ENCODE measurements around the gene PIMREG. TPM values are rescaled to one million over a fixed set of nuclear protein-coding genes. Genes with fewer than 3 reads are reported as not detected.

Gene PIMREG
- polyA plus RNA-seq, 2 of the 4 experiments (the other 2 are of a cell fraction): 26.3 to 28.9 TPM

DNA sequence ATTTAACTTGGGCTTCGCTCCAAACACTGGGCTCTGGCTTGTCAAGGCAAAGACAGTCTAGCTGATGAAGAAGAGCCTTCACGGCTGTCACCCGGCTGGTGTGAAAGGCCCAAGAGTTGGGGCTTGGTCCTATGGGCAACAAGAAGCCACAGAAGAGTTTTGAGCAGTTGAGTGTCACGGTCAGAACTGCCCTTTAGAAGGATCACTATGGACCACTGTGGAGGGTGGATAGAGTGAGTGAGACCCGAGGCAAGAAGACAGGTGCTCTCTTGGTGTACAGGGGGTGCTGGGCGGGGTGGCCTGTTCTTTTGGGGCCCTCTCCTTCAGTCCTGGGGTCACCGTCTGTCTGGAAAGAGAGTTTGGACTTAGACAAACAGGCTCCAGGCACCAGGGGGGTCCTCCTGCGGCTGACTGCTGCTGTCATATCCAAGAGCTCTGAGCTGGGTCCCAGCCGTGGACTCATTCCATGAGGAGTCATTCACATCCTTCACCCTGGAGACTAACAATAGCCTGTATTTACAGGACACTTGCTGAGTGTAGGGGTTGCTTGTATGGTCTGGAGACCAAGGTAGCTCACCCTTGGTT, 2.4 kb downstream of the PIMREG start:
- H3K4me2 ChIP-seq: no peak overlapping the region
- H3K4me3 ChIP-seq: no peak overlapping the region
- H3K9me3 ChIP-seq: no peaks in the 10 kb centered on the region
- CTCF ChIA-PET: interaction anchor here (1.0 to 4.7 kb wide), 5 partner anchors 11 to 576 kb away, joined by 3 to 28 read pairs (median 7); partner anchors contain the start of genes AIPL1 and BCL6B
- whole genome bisulfite sequencing (ENCODE audit: missing lambda C conversion rate): 82% methylated on average over 9 of the region's 9 CpGs
- peaks cover 5% of the 10 kb centered on the region; the same call in 1 of the 3 replicates for H3K4me1 ChIP-seq
- POLR2A ChIA-PET: no interaction called here
- no peak for TF ChIP-seq ZFP36 (IDR thresholded peaks at IDR 0.05; ENCODE audit: borderline replicate concordance, partially characterized antibody)
- no peak for TF ChIP-seq BHLHE40 (IDR thresholded peaks at IDR 0.05; ENCODE audit: low read depth, low read length)
- TF ChIP-seq SREBF2 (IDR thresholded peaks at IDR 0.05): no peak
- no peak for TF ChIP-seq EHMT2 (IDR thresholded peaks at IDR 0.05; ENCODE audit: low read depth)
- no peak for TF ChIP-seq RCOR1 (IDR thresholded peaks at IDR 0.05; ENCODE audit: low read depth, low read length)
- no peak for TF ChIP-seq MAZ (IDR thresholded peaks at IDR 0.05; ENCODE audit: borderline replicate concordance, low read depth, low read length)
- no peak for TF ChIP-seq RNF2 (IDR thresholded peaks at IDR 0.05; ENCODE audit: borderline replicate concordance, low read depth)
- TF ChIP-seq, protein P1, sequence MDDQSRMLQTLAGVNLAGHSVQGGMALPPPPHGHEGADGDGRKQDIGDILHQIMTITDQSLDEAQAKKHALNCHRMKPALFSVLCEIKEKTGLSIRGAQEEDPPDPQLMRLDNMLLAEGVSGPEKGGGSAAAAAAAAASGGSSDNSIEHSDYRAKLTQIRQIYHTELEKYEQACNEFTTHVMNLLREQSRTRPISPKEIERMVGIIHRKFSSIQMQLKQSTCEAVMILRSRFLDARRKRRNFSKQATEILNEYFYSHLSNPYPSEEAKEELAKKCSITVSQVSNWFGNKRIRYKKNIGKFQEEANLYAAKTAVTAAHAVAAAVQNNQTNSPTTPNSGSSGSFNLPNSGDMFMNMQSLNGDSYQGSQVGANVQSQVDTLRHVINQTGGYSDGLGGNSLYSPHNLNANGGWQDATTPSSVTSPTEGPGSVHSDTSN (IDR thresholded peaks at IDR 0.05): no peak
- no peak for TF ChIP-seq CBX8 (IDR thresholded peaks at IDR 0.05)
- DNase-seq (ENCODE audit: low read depth in 1 of 2, low spot score in 1 of 2) (no peak), FAIRE-seq (no peak), ATAC-seq (no peak)
- no peak overlapping the region for H3K27ac ChIP-seq

DNA sequence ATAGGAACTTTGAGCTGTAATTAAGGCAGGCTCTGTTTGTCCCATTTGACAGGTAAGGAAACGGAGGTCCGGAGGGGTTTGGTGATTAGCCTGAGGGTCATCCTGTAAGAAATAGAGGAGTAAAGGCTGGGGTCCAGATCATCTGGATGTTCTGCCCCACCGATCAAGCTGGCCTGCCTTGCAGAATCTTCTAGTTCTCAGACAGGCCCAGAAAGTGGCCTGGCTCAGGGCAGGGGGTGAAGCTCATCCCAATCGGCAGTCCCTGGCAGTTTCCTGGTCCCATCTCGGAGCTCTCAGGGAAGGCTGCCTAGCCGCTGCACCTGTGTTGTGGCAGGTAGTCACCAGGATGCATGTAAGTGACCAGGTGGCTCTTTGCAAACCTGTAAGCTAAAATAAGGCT, 4.2 kb downstream of the PIMREG start:
- H3K4me1 ChIP-seq: peaks cover 5% of the 10 kb centered on the region; the same call in 1 of the 3 replicates
- FAIRE-seq (no peak), ATAC-seq (no peak), DNase-seq (ENCODE audit: low read depth in 1 of 2, low spot score in 1 of 2) (no peak)
- CTCF ChIA-PET: interaction anchor here (1.2 to 4.7 kb wide), 4 partner anchors 13 to 200 kb away, joined by 4 to 28 read pairs (median 6); partner anchors contain the start of gene AIPL1
- no peak overlapping the region for H3K4me3 ChIP-seq
- WGBS (ENCODE audit: missing lambda C conversion rate): 95% methylated on average over 6 of the region's 6 CpGs
- H3K9me3 ChIP-seq: no peaks in the 10 kb centered on the region
- H3K27ac ChIP-seq: no peak overlapping the region
- H3K4me2 ChIP-seq: no peak overlapping the region
- TF ChIP-seq HOXB13 (CRISPR knock-in tag; IDR thresholded peaks at IDR 0.05; ENCODE audit: low read depth) (no peak), ZC3H11A (IDR thresholded peaks at IDR 0.05) (no peak), GATA3 (IDR thresholded peaks at IDR 0.05; ENCODE audit: borderline replicate concordance) (no peak), JUN (IDR thresholded peaks at IDR 0.05) (no peak)
- POLR2A ChIA-PET: no interaction called here

DNA sequence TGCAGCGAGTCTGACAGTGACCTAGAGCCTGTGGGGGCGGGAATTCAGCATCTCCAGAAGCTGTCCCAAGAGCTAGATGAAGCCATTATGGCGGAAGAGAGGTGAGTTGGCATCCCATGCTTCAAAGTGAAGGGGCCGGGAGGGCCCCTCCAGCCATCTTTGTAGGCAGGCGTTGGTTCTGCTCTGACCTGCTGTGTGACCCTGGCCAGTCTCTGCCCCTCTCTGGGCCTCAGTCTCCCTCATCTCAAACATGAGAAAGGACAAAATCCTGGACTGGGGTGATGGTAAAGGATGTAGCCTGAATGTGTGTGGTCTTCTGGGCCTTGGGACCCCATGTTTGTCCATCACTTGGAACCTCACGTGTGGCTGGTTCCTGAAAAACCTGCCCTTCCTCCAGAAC, 5.1 kb downstream of the PIMREG start:
- peaks cover 5% of the 10 kb centered on the region; the same call in 1 of the 3 replicates for H3K4me1 ChIP-seq
- no peak overlapping the region for H3K4me2 ChIP-seq
- no peak overlapping the region for H3K27ac ChIP-seq
- ChIA-PET POLR2A (no interaction called here), CTCF (interaction anchor here (0.9 to 4.7 kb wide), 4 partner anchors 13 to 199 kb away, joined by 3 to 28 read pairs (median 4); no protein-coding TSS in a partner anchor)
- 96% methylated on average over 6 of the region's 6 CpGs for WGBS (ENCODE audit: missing lambda C conversion rate)
- H3K9me3 ChIP-seq: no peaks in the 10 kb centered on the region
- DNase-seq (ENCODE audit: low read depth in 1 of 2, low spot score in 1 of 2): no peak
- TF ChIP-seq HDAC2 (IDR thresholded peaks at IDR 0.05) (no peak), TFCP2L1 (CRISPR knock-in tag; IDR thresholded peaks at IDR 0.05) (no peak), HOXB13 (CRISPR knock-in tag; IDR thresholded peaks at IDR 0.05; ENCODE audit: low read depth) (no peak), NFE2L2 (conservative IDR thresholded peaks at IDR 0.05; ENCODE audit: low read length) (no peak), KDM5A (IDR thresholded peaks at IDR 0.05) (no peak), BHLHE40 (IDR thresholded peaks at IDR 0.05; ENCODE audit: low read depth, low read length) (no peak), POLR2AphosphoS2 (conservative IDR thresholded peaks at IDR 0.05; ENCODE audit: low read length) (no peak), CHD2 (IDR thresholded peaks at IDR 0.05; ENCODE audit: low read length, partially characterized antibody) (no peak)
- TF ChIP-seq, protein P2, sequence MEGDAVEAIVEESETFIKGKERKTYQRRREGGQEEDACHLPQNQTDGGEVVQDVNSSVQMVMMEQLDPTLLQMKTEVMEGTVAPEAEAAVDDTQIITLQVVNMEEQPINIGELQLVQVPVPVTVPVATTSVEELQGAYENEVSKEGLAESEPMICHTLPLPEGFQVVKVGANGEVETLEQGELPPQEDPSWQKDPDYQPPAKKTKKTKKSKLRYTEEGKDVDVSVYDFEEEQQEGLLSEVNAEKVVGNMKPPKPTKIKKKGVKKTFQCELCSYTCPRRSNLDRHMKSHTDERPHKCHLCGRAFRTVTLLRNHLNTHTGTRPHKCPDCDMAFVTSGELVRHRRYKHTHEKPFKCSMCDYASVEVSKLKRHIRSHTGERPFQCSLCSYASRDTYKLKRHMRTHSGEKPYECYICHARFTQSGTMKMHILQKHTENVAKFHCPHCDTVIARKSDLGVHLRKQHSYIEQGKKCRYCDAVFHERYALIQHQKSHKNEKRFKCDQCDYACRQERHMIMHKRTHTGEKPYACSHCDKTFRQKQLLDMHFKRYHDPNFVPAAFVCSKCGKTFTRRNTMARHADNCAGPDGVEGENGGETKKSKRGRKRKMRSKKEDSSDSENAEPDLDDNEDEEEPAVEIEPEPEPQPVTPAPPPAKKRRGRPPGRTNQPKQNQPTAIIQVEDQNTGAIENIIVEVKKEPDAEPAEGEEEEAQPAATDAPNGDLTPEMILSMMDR (IDR thresholded peaks at IDR 0.05): no peak
- TF ChIP-seq, protein P3, sequence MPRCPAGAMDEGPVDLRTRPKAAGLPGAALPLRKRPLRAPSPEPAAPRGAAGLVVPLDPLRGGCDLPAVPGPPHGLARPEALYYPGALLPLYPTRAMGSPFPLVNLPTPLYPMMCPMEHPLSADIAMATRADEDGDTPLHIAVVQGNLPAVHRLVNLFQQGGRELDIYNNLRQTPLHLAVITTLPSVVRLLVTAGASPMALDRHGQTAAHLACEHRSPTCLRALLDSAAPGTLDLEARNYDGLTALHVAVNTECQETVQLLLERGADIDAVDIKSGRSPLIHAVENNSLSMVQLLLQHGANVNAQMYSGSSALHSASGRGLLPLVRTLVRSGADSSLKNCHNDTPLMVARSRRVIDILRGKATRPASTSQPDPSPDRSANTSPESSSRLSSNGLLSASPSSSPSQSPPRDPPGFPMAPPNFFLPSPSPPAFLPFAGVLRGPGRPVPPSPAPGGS (IDR thresholded peaks at IDR 0.05): no peak
- H3K4me3 ChIP-seq: no peak overlapping the region
- ATAC-seq: no peak
- no peak for FAIRE-seq

Data from A549 (cell line).